Measurements from ENCODE around the gene LYSET.
"Not testable (repeated sequence)": the region's sequence is repeated elsewhere in the genome, so short reads cannot be mapped to it uniquely, and the experiment has no call there.

The LYSET gene

DNA sequence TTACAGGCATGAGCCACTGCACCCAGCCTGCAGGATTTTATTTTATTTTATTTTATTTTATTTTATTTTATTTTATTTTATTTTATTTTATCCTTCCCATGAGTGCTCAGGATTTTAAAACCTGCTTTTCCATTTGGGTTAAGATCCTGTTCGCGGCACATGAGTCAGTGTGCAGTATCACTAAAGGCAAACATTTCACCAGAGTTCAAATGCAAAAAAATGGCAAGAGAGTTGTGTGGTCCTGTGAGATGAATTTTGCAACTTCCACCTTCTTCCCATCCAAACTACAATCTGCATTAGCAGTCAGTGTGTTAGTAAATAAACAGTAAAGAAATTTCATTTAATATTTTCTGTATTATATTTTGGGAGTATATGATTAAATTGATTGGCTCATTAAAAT lies 29.4 kb upstream of the LYSET start:
- Histone ChIP-seq H3K4me3 (ENCODE audit: low read depth, low read length) (no peak overlapping the region), H3K4me1 (ENCODE audit: control insufficient read depth, insufficient read depth, low read length) (peaks cover 4% of the 10 kb centered on the region; the same call in 1 of the 2 replicates), H3K9ac (ENCODE audit: low read depth, low read length) (no peak overlapping the region), H3K27me3 (ENCODE audit: control insufficient read depth, insufficient read depth, low read length) (no peaks in the 10 kb centered on the region), H3K36me3 (ENCODE audit: control insufficient read depth, insufficient read depth, low read length) (no peaks in the 10 kb centered on the region), H3K27ac (ENCODE audit: low read depth, low read length) (no peak overlapping the region), H3K9me3 (ENCODE audit: control insufficient read depth, insufficient read depth, low read length) (no peaks in the 10 kb centered on the region)

DNA sequence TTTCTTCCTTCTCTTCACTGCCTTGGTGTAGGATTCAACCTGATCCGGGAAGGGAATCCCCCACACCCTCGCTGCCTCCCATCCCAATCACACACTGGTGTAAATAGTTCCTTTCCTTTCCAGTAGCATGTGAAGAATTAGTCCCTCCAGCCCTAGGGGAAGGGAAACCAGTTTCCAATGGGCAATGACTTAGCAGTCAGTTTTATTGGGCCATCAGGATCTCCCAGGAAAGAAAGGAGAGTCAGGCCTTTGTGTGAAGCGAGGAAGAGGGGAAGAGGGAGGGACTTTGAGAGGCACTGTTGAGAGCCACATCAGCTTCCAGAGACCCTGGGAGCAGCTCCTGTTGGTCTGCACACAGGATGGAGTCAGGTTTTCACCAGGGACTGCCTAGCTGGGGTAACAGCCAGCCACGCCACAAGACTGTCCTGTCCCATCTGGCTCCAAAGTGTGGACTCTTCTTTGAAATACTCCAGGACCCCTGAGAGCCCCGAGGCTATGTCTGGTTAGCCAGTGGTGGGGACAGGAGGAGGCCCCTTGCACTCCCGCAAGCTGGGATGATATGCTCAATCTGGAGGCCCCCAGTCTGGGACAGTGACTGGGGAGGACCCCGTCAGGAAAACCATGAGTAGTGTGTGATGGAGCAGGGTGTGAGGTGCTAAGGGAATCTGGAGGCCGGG lies 28.3 kb upstream of the LYSET start:
- Histone ChIP-seq H3K36me3 (ENCODE audit: control insufficient read depth, insufficient read depth, low read length) (no peaks in the 10 kb centered on the region), H3K27ac (ENCODE audit: low read depth, low read length) (no peak overlapping the region), H3K4me1 (ENCODE audit: control insufficient read depth, insufficient read depth, low read length) (peaks cover 4% of the 10 kb centered on the region; the same call in 1 of the 2 replicates)

DNA sequence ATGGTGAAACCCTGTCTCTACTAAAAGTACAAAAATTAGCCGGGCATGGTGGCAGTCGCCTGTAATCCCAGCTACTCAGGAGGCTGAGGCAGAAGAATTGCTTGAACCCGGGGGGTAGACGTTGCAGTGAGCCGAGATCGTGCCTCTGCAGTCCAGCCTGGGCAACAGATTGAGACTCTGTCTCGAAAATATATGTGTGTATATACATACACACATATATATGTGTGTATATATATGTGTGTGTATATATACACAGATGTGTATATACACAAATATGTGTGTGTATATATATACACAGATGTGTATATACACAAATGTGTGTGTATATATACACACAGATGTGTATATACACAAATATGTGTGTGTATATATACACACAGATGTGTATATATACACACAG lies 26.8 kb upstream of the LYSET start:
- not testable (repeated sequence) for H3K36me3 ChIP-seq (ENCODE audit: control insufficient read depth, insufficient read depth, low read length); H3K9ac ChIP-seq (ENCODE audit: low read depth, low read length); H3K4me1 ChIP-seq (ENCODE audit: control insufficient read depth, insufficient read depth, low read length); H3K27me3 ChIP-seq (ENCODE audit: control insufficient read depth, insufficient read depth, low read length); H3K27ac ChIP-seq (ENCODE audit: low read depth, low read length); H3K4me3 ChIP-seq (ENCODE audit: low read depth, low read length); H3K9me3 ChIP-seq (ENCODE audit: control insufficient read depth, insufficient read depth, low read length)

More for the DNA sequence above, 28.3 kb upstream of the LYSET start:
- Histone ChIP-seq H3K9ac (ENCODE audit: low read depth, low read length) (no peak overlapping the region), H3K9me3 (ENCODE audit: control insufficient read depth, insufficient read depth, low read length) (no peaks in the 10 kb centered on the region), H3K4me3 (ENCODE audit: low read depth, low read length) (no peak overlapping the region), H3K27me3 (ENCODE audit: control insufficient read depth, insufficient read depth, low read length) (no peaks in the 10 kb centered on the region)

DNA sequence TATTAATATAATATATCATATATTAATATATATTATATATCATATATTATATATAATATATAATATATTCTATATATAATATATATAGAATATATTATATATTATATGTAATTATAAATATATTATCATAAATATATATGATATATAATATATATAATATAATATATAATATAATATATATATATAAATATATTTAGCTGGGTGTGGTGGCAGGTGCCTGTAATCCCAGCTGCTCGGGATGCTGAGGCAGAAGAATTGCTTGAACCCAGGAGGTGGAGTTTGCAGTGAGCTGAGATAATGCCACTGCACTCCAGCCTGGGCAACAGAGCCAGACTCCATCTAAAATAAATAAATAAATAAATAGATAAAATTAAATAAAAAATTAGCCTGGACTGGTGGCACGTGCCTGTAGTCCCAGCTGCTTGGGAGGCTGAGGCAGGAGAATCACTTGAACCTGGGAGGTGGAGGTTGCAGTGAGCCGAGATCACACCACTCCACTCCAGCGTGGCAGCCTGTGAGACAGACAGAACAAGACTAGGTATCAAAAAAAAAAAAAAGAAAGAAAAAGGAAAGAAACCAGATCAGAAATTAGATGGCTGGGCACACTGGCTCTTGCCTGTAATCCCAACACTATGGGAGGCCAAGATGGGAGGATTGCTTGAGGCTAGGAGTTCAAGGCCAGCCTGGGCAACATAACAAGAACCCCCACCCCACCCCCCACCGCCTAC lies 25.3 kb upstream of the LYSET start:
- H3K4me3 ChIP-seq (ENCODE audit: low read depth, low read length); H3K27me3 ChIP-seq (ENCODE audit: control insufficient read depth, insufficient read depth, low read length); H3K9ac ChIP-seq (ENCODE audit: low read depth, low read length); H3K36me3 ChIP-seq (ENCODE audit: control insufficient read depth, insufficient read depth, low read length); H3K4me1 ChIP-seq (ENCODE audit: control insufficient read depth, insufficient read depth, low read length); H3K27ac ChIP-seq (ENCODE audit: low read depth, low read length); H3K9me3 ChIP-seq (ENCODE audit: control insufficient read depth, insufficient read depth, low read length): not testable (repeated sequence)

DNA sequence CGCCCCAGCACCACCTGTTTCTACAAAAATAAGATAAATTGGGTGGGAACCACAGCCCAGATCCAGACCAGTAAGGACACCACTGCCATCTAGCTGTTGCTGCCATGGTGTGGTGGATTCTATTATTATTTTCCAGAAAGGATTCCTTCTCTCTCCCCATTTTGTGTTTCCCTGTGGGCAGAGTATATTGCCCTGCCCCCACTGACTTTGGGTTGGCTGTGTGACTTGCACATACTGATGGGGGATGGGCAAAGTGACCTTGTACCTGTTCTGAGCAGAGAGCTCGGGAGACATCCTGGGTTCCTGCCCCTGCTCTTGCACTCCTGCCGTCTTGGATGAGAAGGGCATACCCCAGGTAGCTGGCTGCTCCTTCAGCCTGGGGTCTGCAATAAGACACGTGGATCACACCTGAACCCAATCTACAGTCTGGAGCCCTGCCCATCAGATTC lies 24.7 kb upstream of the LYSET start:
- H3K9ac ChIP-seq (ENCODE audit: low read depth, low read length), result no peak overlapping the region
- no peaks in the 10 kb centered on the region for H3K9me3 ChIP-seq (ENCODE audit: control insufficient read depth, insufficient read depth, low read length)
- no peaks in the 10 kb centered on the region for H3K36me3 ChIP-seq (ENCODE audit: control insufficient read depth, insufficient read depth, low read length)
- no peak overlapping the region for H3K27ac ChIP-seq (ENCODE audit: low read depth, low read length)
- peaks cover 4% of the 10 kb centered on the region; the same call in 1 of the 2 replicates for H3K4me1 ChIP-seq (ENCODE audit: control insufficient read depth, insufficient read depth, low read length)
- no peaks in the 10 kb centered on the region for H3K27me3 ChIP-seq (ENCODE audit: control insufficient read depth, insufficient read depth, low read length)
- no peak overlapping the region for H3K4me3 ChIP-seq (ENCODE audit: low read depth, low read length)

DNA sequence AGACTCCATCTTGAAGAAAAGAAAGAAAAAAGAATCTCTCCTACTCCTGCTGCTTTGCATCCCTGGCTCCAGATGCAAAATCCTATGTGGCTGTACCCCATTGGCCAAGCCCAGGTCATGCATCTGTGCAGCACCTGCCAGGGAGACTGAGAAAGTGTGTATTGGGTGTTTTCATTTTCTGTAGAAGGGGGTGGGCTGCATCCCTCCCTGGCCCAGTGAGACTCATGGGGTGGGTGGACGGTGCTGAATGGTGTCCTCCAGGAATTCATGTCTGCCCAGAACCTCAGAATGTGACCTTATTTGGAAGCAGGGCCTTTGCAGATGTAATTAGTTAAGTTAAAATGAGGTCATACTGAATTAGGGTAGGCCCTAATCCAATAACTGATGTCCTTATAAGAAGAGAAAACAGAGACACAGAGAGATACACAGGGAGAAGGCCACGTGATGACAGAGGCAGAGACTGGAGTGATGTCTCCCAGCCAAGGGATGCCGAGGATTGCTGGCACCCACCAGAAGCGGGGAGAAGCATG lies 23.6 kb upstream of the LYSET start:
- no peaks in the 10 kb centered on the region for H3K27me3 ChIP-seq (ENCODE audit: control insufficient read depth, insufficient read depth, low read length)
- H3K9me3 ChIP-seq (ENCODE audit: control insufficient read depth, insufficient read depth, low read length), result no peaks in the 10 kb centered on the region
- H3K4me1 ChIP-seq (ENCODE audit: control insufficient read depth, insufficient read depth, low read length), result peaks cover 4% of the 10 kb centered on the region; the same call in 1 of the 2 replicates
- no peak overlapping the region for H3K27ac ChIP-seq (ENCODE audit: low read depth, low read length)
- H3K4me3 ChIP-seq (ENCODE audit: low read depth, low read length), result no peak overlapping the region
- H3K9ac ChIP-seq (ENCODE audit: low read depth, low read length), result no peak overlapping the region
- no peaks in the 10 kb centered on the region for H3K36me3 ChIP-seq (ENCODE audit: control insufficient read depth, insufficient read depth, low read length)

DNA sequence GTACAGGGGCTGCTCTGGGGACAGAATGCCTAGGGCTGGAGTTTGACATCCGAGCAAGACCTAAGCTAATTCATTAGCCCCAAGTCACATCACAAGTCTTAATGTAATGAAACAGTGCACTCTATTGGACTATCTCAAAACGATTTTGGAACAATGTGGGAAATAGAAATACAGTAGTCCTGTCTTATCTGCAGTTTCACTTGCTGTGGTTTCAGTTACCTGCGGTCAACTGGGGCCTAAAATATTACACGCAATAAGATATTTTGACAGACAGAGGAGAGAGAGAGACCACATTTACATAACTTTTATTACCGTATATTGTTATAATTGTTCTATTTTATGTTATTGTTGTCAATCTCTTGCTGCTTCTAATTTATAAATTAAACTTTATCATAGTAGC lies 21.6 kb upstream of the LYSET start:
- no peaks in the 10 kb centered on the region for H3K9me3 ChIP-seq (ENCODE audit: control insufficient read depth, insufficient read depth, low read length)
- H3K27me3 ChIP-seq (ENCODE audit: control insufficient read depth, insufficient read depth, low read length), result no peaks in the 10 kb centered on the region
- H3K36me3 ChIP-seq (ENCODE audit: control insufficient read depth, insufficient read depth, low read length), result no peaks in the 10 kb centered on the region
- H3K27ac ChIP-seq (ENCODE audit: low read depth, low read length), result no peak overlapping the region
- H3K4me1 ChIP-seq (ENCODE audit: control insufficient read depth, insufficient read depth, low read length), result peaks cover 4% of the 10 kb centered on the region; the same call in 1 of the 2 replicates
- H3K4me3 ChIP-seq (ENCODE audit: low read depth, low read length), result no peak overlapping the region
- no peak overlapping the region for H3K9ac ChIP-seq (ENCODE audit: low read depth, low read length)

DNA sequence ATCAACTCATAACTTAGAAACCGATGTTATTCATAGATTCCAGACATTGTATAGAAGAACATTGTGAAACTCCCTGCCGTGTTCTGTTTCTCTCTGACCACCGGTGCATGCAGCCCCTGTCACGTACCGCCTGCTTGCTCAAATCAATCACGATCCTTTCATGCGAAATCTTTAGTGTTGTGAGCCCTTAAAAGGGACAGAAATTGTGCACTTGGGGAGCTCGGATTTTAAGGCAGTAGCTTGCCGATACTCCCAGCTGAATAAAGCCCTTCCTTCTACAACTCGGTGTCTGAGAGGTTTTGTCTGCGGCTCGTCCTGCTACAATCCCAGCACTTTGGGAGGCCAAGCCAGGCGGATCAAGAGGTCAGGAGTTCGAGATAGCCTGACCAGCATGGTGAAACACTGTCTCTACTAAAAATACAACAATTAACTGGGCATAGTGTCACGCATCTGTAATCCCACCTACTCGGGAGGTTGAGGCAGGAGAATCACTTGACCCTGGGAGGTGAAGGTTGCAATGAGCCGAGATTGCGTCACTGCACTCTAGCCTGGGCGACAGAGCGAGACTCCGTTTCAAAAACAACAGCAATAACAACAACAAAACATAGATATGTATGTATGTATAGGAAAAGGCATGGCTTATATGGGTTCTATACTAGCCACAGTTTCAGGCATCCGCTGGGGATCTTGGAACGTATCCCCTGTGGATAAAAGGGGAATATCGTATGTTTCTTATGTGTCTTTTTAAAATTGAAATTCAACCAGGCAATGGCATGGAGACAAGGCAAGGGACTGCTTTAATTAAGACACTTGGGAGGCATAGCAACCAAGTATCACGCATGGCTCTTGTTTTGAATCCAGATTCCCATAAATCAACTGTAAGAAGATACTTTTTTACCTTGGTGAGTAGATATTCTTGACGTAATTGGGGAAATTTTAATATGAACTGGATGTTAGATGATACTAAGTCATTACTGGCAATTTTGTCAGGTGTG lies 19.5 kb upstream of the LYSET start:
- not testable (repeated sequence) for H3K9me3 ChIP-seq (ENCODE audit: control insufficient read depth, insufficient read depth, low read length); H3K36me3 ChIP-seq (ENCODE audit: control insufficient read depth, insufficient read depth, low read length); H3K27ac ChIP-seq (ENCODE audit: low read depth, low read length); H3K27me3 ChIP-seq (ENCODE audit: control insufficient read depth, insufficient read depth, low read length); H3K4me3 ChIP-seq (ENCODE audit: low read depth, low read length); H3K4me1 ChIP-seq (ENCODE audit: control insufficient read depth, insufficient read depth, low read length); H3K9ac ChIP-seq (ENCODE audit: low read depth, low read length)

DNA sequence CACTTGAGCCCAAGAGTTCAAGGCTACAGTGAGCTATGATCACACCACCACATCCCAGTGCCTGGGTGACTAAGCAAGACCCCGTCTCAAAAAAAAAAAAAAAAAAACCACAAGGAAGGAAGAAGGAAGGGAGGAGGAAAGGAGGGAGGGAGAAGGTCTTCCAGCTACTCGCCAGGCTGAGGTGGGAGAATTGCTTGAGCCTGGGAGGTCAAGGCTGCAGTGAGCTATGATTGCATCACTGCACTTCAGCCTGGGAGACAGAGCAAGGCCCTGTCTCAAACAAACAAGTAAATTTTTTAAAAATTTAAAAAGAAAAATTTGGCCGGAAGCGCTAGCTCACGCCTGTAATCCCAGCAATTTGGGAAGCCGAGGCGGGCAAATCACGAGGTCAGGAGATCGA lies 16.5 kb upstream of the LYSET start:
- not testable (repeated sequence) for H3K36me3 ChIP-seq (ENCODE audit: control insufficient read depth, insufficient read depth, low read length); H3K27me3 ChIP-seq (ENCODE audit: control insufficient read depth, insufficient read depth, low read length); H3K9me3 ChIP-seq (ENCODE audit: control insufficient read depth, insufficient read depth, low read length); H3K9ac ChIP-seq (ENCODE audit: low read depth, low read length); H3K4me1 ChIP-seq (ENCODE audit: control insufficient read depth, insufficient read depth, low read length); H3K27ac ChIP-seq (ENCODE audit: low read depth, low read length); H3K4me3 ChIP-seq (ENCODE audit: low read depth, low read length)

DNA sequence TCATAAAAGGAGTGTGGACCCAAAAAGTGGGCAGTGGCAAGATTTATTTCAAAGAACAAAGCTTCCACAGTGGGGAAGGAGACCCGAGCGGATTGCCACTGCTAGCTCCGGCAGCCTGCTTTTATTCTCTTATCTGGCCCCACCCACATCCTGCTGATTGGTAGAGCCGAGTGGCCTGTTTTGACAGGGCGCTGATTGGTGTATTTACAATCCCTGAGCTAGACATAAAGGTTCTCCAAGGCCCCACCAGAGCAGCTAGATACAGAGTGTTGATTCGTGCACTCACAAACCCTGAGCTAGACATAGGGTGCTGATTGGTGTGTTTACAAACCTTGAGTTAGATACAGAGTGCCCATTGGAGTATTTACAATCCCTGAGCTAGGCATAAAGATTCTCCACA lies 15.5 kb upstream of the LYSET start:
- not testable (repeated sequence) for H3K4me1 ChIP-seq (ENCODE audit: control insufficient read depth, insufficient read depth, low read length); H3K9me3 ChIP-seq (ENCODE audit: control insufficient read depth, insufficient read depth, low read length); H3K36me3 ChIP-seq (ENCODE audit: control insufficient read depth, insufficient read depth, low read length); H3K4me3 ChIP-seq (ENCODE audit: low read depth, low read length); H3K27me3 ChIP-seq (ENCODE audit: control insufficient read depth, insufficient read depth, low read length); H3K9ac ChIP-seq (ENCODE audit: low read depth, low read length); H3K27ac ChIP-seq (ENCODE audit: low read depth, low read length)

Data from HUES48 (cell line).